Uterus (tissue), 2 donors: ENCODE results near the gene PTPRM.

ENCODE experiments used
- POLR2A ChIP-seq, 2 donors: fragments of 450-650 bp; IDR thresholded peaks; one replicate each; pipeline ENCODE4 v1.6.1; 2016; ENCODE audit warnings: antibody characterized with exemption in 2 of 2, mild to moderate bottlenecking in 1 of 2, moderate library complexity in 1 of 2
- TF ChIP-seq, protein P1 (sequence below), 4 experiments: fragments of 200-600 bp in 2 of 4; fragments of 450-650 bp in 2 of 4; sonication (generic) in 2 of 4; IDR thresholded peaks; one replicate each; pipeline ENCODE4 v1.5.1; 2016 to 2019; ENCODE audit warnings: antibody characterized with exemption in 4 of 4, mild to moderate bottlenecking in 2 of 4, moderate library complexity in 1 of 4

DNA sequence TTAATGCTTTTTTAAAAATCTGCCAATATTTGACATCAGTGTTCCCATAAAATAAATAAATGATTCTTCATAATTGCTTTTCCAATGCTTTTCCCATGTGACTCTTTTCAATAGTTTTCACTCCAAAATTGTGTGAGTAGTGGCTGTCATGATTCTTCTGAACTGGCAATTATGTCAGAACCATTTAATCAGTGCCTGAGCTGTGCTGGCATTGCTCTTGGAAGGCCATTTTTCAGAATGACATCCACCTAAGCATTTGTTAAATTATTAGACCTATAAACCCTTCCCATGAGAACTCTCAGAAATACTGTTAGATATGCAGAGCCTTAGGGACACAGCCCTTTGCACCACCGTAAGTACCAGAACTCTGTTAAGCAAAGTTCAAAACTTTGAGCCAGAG, 707.3 kb downstream of the PTPRM start:
- TF ChIP-seq, protein P1, sequence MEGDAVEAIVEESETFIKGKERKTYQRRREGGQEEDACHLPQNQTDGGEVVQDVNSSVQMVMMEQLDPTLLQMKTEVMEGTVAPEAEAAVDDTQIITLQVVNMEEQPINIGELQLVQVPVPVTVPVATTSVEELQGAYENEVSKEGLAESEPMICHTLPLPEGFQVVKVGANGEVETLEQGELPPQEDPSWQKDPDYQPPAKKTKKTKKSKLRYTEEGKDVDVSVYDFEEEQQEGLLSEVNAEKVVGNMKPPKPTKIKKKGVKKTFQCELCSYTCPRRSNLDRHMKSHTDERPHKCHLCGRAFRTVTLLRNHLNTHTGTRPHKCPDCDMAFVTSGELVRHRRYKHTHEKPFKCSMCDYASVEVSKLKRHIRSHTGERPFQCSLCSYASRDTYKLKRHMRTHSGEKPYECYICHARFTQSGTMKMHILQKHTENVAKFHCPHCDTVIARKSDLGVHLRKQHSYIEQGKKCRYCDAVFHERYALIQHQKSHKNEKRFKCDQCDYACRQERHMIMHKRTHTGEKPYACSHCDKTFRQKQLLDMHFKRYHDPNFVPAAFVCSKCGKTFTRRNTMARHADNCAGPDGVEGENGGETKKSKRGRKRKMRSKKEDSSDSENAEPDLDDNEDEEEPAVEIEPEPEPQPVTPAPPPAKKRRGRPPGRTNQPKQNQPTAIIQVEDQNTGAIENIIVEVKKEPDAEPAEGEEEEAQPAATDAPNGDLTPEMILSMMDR (IDR thresholded peaks at IDR 0.05), result no peak
- no peak for TF ChIP-seq POLR2A (IDR thresholded peaks at IDR 0.05)
